GM12873 (cell line): ENCODE measurements around the gene APC2.

Experiments used
- TF ChIP-seq, protein P1 (sequence below): IDR thresholded peaks from 2 replicates; pipeline ENCODE4 v1.5.1; 2012; ENCODE audit warnings: low read depth, mild to moderate bottlenecking, moderate library complexity, low read length, control low read depth; ENCODE audit not compliant: insufficient read depth; ENCODE audit errors: missing control alignments

Gene APC2

DNA sequence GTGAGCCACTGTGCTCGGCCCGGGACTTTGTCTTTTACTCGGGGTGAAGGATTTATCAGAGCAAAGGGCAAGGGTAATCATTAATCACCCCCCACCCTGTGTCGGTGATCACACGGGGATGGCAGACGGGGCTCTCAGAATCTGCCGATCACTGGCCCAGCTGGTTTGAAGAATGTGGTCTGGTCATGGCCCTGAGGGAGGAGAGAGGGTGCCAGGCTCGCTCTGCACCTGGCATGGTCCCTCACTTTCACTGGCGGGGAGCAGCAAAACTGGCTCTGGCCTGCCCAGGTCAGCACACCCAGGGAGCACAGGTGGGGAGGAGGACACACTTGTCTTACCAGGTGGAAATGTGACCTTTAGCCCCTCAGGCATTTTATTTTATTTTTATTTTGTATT, 51.3 kb downstream of the APC2 start:
- TF ChIP-seq, protein P1, sequence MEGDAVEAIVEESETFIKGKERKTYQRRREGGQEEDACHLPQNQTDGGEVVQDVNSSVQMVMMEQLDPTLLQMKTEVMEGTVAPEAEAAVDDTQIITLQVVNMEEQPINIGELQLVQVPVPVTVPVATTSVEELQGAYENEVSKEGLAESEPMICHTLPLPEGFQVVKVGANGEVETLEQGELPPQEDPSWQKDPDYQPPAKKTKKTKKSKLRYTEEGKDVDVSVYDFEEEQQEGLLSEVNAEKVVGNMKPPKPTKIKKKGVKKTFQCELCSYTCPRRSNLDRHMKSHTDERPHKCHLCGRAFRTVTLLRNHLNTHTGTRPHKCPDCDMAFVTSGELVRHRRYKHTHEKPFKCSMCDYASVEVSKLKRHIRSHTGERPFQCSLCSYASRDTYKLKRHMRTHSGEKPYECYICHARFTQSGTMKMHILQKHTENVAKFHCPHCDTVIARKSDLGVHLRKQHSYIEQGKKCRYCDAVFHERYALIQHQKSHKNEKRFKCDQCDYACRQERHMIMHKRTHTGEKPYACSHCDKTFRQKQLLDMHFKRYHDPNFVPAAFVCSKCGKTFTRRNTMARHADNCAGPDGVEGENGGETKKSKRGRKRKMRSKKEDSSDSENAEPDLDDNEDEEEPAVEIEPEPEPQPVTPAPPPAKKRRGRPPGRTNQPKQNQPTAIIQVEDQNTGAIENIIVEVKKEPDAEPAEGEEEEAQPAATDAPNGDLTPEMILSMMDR, result no peak

DNA sequence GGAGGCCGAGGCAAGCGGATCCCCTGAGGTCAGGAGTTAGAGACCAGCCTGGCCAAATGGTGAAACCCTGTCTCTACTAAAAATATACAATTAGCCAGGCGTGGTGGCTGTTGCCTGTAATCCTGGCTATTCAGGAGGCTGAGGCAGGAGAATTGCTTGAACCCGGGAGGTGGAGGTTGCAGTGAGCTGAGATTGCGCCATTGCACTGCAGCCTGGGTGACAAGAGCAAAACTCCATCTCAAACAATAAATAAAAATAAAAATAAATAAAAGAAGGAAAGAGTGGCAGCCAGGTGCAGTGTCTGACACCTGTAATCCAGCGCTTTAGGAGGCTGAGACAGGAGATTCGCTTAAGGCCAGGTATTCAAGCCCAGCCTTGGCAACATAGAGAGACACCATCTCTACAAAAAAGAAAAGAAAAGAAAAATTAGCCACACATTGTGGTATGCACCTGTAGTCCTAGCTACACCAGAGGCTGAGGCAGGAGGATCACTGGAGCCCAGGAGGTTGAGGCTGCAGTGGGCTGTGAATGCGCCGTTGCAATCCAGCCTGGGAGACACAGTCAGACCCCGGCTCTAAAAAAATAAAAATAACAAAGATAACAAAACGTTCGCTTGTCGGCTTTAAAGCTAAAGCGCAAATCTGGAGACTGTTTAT, 52.6 kb downstream of the APC2 start:
- TF ChIP-seq, protein P1, result no peak

DNA sequence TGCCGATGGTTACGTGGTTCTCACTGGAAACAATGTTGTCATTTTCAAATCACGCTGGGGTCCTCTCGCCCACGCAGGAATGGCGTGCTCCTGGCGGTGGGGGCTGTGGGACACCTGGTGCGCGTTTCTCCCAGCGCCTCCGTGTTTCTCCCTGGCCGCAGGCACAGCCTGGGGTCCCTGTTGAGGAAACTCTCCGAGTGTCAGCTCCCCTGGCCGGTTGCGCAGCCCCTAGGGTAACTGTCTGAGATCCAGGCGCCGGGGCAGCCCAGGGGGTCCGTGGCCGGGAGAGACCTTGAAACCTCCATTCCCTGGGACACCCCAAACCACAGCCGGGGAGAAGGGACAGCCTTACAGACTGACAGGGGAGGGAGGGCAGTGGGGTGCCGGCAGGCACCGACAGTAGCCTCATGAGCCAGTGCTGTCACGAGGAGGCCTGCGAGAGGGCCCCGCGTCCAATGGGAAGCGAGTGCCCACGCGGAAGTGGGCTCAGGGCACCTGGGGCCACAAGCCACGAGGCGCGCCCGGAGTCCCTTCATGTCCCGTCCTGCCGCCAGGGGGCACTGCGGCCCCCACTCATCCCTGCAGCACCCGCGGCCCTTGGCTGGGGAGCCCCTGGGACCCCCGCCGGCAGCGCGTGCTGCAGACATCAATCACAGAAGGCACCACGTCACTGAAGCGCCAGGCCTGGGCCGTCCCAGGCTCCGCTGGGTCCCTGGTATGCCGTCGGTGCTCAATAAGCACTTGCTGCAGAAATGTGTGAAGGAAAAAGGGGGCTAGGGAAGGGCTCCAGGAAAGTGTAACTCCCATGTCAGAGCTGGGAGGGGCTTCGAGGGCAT, 53.4 kb downstream of the APC2 start:
- TF ChIP-seq, protein P1, result peak; percentile 86

DNA sequence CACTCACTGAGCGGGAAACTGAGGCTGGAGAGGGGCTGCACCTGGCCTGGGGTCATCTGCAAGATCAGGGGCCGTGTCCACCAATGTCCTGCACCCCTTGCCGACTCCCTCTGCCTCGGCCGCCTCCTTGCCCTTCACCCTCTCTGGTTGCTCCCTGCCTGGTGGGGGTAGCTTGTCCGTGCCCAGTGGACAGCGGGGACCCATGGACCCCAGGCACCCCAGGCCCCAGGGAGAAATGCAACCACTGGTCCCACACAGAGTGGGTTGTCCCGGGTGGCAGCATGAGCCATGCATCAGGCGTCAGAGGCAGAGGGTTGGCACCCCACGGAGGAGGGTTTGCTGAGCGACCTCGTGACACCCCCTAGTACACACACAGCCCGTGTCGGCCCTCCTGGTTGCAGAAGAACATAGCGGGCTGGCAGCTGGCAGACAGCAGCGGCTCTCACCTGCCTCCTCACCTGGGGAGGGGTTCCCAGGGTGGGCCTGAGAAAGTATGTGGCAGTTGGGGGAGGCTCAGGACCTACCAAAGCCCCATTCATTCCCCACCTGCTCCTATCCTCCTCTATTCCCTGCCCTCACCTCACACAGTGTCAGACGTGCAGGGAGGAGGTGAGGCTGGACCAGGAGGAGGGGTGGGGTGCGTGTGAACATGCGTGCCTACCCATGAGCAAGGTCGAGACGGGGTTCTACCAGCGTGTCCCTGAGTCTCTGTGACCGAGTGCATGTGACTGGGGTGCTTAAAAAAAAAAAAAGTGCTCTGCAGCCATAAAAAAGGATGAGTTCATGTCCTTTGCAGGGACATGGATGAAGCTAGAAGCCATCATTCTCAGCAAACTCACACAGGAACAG, 54.2 kb downstream of the APC2 start:
- TF ChIP-seq, protein P1, result no peak

DNA sequence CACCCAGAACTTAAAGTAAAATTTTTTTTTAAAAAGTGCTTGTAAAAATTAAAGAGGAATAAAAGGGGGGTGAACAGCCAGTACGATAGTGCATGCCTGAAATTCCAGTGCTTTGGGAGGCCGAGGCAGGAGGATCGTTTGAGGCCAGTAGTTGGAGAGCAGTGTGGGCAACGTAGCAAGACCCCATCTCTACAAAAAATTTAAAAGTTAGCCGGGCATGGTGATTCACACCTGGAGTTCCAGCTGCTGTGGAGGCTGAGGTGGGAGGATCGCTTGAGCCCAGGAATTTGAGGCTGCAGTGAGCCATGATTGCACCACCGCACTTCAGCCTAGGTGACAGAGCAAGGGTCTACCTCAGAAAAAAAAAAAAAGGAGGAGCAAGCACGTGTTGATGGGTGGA, 55.1 kb downstream of the APC2 start:
- TF ChIP-seq, protein P1, result no peak

DNA sequence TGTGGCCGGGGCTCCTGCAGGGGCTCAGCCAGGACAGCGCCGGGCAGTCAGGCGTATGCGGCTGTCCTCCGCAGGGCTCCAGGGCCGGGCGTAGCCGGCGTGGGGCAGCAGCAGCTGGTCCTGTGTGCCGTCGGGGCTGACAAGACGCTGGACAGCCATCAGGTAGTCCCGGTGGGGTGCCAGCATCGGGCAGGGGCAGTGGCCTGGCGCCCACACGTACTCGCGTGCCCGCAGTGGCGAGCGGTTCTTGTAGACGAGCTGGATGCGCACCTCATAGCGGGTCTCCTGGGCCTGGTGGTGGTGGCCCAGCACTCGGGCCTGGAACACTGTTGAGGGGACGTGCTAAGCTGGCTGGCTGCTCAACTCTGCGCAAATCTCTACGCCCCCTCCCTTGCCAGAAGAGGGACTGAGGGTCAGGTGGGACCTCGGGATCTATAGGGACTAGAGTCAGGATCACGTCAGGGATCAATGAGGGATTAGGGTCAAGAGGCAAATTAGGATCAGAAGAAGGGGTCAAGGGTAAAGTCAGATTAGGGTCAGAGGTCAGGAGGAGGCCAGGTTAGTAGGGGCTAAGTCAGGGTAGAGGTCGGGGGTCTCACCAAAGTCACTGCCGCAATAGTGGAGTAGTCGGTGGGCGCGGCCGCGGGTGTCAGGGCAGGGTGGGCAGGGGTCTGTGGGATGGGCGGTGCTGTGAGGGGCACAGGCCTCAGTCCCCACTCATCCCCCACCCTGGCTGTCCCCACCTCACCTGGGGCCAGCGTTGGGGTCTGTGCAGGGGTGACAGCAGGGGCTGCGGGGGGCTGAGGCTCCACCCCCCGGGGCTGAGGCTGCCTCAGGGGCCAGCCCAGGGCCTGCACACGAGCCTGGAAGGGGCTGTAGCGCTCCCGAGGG, 56.3 kb downstream of the APC2 start:
- TF ChIP-seq, protein P1, result no peak
